Testis (tissue), 3 donors: ENCODE measurements around the gene ACE. TPM values are rescaled to one million over a fixed set of nuclear protein-coding genes. Genes with fewer than 3 reads are reported as not detected.
"Not testable (repeated sequence)": the region's sequence is repeated elsewhere in the genome, so short reads cannot be mapped to it uniquely, and the experiment has no call there.

Experiments used
- DNase-seq: peaks from one replicate; pipeline ENCODE4 v3.0.0-alpha.2; 2019
- H3K27ac ChIP-seq, 2 donors: fragments of 200-600 bp; sonication (generic); one replicate each; pipeline ENCODE4 v1.5.1; 2019
- H3K27me3 ChIP-seq: fragments of 200-600 bp; sonication (generic); one replicate; pipeline ENCODE4 v1.5.1; 2019
- H3K36me3 ChIP-seq: fragments of 200-600 bp; sonication (generic); one replicate; pipeline ENCODE4 v1.5.1; 2017; ENCODE audit warnings: low read depth; ENCODE audit errors: missing control alignments
- H3K4me1 ChIP-seq: fragments of 200-600 bp; sonication (generic); one replicate; pipeline ENCODE4 v1.5.1; 2019
- H3K4me3 ChIP-seq, 2 donors: fragments of 200-600 bp; sonication (generic); one replicate each; pipeline ENCODE4 v1.5.1; 2017 to 2019
- H3K9me3 ChIP-seq: fragments of 200-600 bp; sonication (generic); one replicate; pipeline ENCODE4 v1.5.1; 2017
- POLR2A ChIP-seq: fragments of 450-650 bp; IDR thresholded peaks from one replicate; pipeline ENCODE4 v1.6.1; 2017; ENCODE audit warnings: antibody characterized with exemption, mild to moderate bottlenecking, moderate library complexity
- WGBS, 2 donors: methylation state at CpG; one replicate each; pipeline ENCODE4 v1.1.5; 2018; 5-methylcytosine and 5-hydroxymethylcytosine counted together
- intact Hi-C: fragments of 100-400 bp; cut with DNase I; formaldehyde crosslinking; loops from one replicate; pipeline ENCODE4 v1.15.1; 2023; ENCODE audit warnings: low total_unique reads
- polyA plus RNA-seq: library from polyadenylated mRNA; stranded (reverse); fragments of 350-450 nt; fragmentation: Illumina TruSeq; extraction: RNeasy Lipid Tissue Mini Kit (QIAGEN cat#74804); gene quantifications from one replicate; pipeline ENCODE4 v1.2.3, GENCODE V29; 2014; ENCODE audit warnings: low read depth, low replicate concordance; ENCODE audit not compliant: insufficient read depth
- total RNA-seq, 2 donors: library from RNA; depleted of rRNA; stranded (reverse); fragments of >200 nt; gene quantifications; one replicate each; pipeline ENCODE4 v1.2.3, GENCODE V29; 2016
- TF ChIP-seq, protein P1 (sequence below), 3 experiments: fragments of 450-650 bp in 2 of 3; fragments of 200-600 bp in 1 of 3; sonication (generic) in 1 of 3; IDR thresholded peaks; one replicate each; pipeline ENCODE4 v1.5.1; 2016 to 2019; ENCODE audit warnings: antibody characterized with exemption in 3 of 3, mild to moderate bottlenecking in 2 of 3, moderate library complexity in 1 of 3

ACE gene
- total and polyA plus RNA-seq, 3 donors from 2014 or later = 87.8 to 216 (median 174) TPM

GRCh38 chr17:63460018-63460417 lies 16.8 kb upstream of the ACE start:
- Histone ChIP-seq H3K36me3 (no peaks in the 10 kb centered on the region), H3K27ac (no peak overlapping the region), H3K4me1 (peaks cover 2% of the 10 kb centered on the region), H3K4me3 (no peak overlapping the region), H3K9me3 (no peaks in the 10 kb centered on the region), H3K27me3 (no peaks in the 10 kb centered on the region)
- intact Hi-C loops = no loop called here
- TF ChIP-seq, protein P1, sequence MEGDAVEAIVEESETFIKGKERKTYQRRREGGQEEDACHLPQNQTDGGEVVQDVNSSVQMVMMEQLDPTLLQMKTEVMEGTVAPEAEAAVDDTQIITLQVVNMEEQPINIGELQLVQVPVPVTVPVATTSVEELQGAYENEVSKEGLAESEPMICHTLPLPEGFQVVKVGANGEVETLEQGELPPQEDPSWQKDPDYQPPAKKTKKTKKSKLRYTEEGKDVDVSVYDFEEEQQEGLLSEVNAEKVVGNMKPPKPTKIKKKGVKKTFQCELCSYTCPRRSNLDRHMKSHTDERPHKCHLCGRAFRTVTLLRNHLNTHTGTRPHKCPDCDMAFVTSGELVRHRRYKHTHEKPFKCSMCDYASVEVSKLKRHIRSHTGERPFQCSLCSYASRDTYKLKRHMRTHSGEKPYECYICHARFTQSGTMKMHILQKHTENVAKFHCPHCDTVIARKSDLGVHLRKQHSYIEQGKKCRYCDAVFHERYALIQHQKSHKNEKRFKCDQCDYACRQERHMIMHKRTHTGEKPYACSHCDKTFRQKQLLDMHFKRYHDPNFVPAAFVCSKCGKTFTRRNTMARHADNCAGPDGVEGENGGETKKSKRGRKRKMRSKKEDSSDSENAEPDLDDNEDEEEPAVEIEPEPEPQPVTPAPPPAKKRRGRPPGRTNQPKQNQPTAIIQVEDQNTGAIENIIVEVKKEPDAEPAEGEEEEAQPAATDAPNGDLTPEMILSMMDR (IDR thresholded peaks at IDR 0.05) = no peak
- TF ChIP-seq POLR2A = no peak
- DNase-seq = no peak
- 75 to 88% methylated on average over 9 of the region's 9 CpGs for WGBS, 2 donors

GRCh38 chr17:63463771-63464170 lies 13.1 kb upstream of the ACE start:
- intact Hi-C loops = no loop called here
- no peaks in the 10 kb centered on the region for H3K9me3 ChIP-seq
- DNase-seq = no peak

DNA sequence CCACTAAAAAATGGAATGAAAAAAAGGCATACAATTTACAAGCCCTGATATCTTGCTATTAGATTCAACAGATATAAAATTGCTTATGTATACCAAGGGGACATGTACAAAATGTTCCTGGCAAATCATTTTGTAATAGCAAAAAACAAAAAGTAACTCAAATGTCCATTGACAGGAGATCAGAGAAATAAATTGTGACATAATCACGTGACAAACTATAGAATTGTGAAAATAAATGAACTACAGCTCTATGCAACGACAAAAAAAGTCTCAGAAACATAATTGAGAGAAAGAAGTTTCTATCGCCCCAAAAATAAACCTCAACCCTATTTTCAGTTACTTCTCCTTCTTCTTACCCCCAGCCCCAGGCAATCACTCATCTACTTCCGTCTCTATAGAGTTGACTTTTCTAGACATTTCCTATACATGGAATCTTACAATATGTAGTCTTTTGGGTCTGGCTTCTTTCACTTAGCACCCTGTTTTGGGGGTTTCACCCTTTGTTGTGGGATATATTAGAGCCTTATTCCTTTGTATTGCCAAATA lies 12.1 kb upstream of the ACE start:
- intact Hi-C loops = no loop called here
- Histone ChIP-seq H3K27me3 (no peaks in the 10 kb centered on the region), H3K9me3 (no peaks in the 10 kb centered on the region), H3K27ac (no peak overlapping the region), H3K4me1 (no peaks in the 10 kb centered on the region), H3K36me3 (no peaks in the 10 kb centered on the region), H3K4me3 (no peak overlapping the region)
- DNase-seq = no peak
- 89 to 90% methylated on average over 4 of the region's 4 CpGs for WGBS, 2 donors
- TF ChIP-seq POLR2A = no peak
- TF ChIP-seq, protein P1 (IDR thresholded peaks at IDR 0.05) = no peak

More at GRCh38 chr17:63463771-63464170, 13.1 kb upstream of the ACE start:
- Histone ChIP-seq H3K4me1 (no peaks in the 10 kb centered on the region), H3K36me3 (no peaks in the 10 kb centered on the region), H3K4me3 (no peak overlapping the region), H3K27ac (no peak overlapping the region), H3K27me3 (no peaks in the 10 kb centered on the region)
- WGBS, 2 donors = 50 to 54% methylated on average over 3 of the region's 3 CpGs
- TF ChIP-seq POLR2A = no peak
- TF ChIP-seq, protein P1 (IDR thresholded peaks at IDR 0.05) = no peak

DNA sequence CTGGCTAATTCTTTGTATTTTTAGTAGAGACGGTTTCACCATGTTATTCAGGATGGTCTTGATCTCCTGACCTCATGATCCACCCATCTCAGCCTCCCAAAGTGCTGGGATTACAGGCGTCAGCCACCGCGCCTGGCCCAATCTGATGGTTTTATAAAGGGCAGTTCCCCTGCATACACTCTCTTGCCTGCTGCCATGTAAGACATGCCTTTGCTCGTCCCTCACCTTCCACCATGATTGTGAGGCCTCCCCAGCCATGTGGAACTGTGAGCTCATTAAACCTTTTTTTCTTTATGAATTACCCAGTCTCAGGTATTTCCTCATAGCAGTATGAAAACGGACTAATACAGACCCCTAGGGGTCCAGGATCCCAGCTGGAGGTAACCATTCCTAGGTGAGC lies 8.8 kb upstream of the ACE start:
- H3K9me3 ChIP-seq, H3K4me1 ChIP-seq, H3K27ac ChIP-seq, intact Hi-C loops, H3K27me3 ChIP-seq, H3K36me3 ChIP-seq, DNase-seq, H3K4me3 ChIP-seq: not testable (repeated sequence)
- 87 to 93% methylated on average over 6 of the region's 6 CpGs for WGBS, 2 donors

GRCh38 chr17:63474174-63474573 lies 2.7 kb upstream of the ACE start:
- H3K36me3 ChIP-seq = no peaks in the 10 kb centered on the region
- 13 to 33% methylated on average over 3 of the region's 3 CpGs for WGBS, 2 donors
- H3K27ac ChIP-seq = peak overlapping the region in 1 of 2 donors; percentile 69
- intact Hi-C loops = loop anchor here (10.0 kb wide), 1 partner anchor 61 kb away; no protein-coding TSS in a partner anchor
- H3K9me3 ChIP-seq = no peaks in the 10 kb centered on the region
- DNase-seq = peak; percentile 89
- no peaks in the 10 kb centered on the region for H3K27me3 ChIP-seq
- H3K4me3 ChIP-seq = no peak overlapping the region
- peaks cover 32% of the 10 kb centered on the region for H3K4me1 ChIP-seq
- TF ChIP-seq POLR2A = no peak
- TF ChIP-seq, protein P1 (IDR thresholded peaks at IDR 0.05) = no peak
